ENCODE results near the gene DNPH1.

The DNPH1 gene

GRCh38 chr6:43271103-43271815 lies 42.0 kb upstream of the DNPH1 start:
- no peaks in the 10 kb centered on the region for H3K36me3 ChIP-seq
- no peak for DNase-seq
- no peak overlapping the region for H3K4me3 ChIP-seq (ENCODE audit: low read depth, low read length)
- H3K9me3 ChIP-seq: no peaks in the 10 kb centered on the region
- peaks cover 8% of the 10 kb centered on the region; the same call in 1 of the 2 replicates for H3K27me3 ChIP-seq
- TF ChIP-seq CTCF (IDR thresholded peaks at IDR 0.05; ENCODE audit: low read depth, low read length): no peak
- H3K4me1 ChIP-seq: peaks cover 12% of the 10 kb centered on the region

- Histone ChIP-seq H3K27me3 (peaks cover 2% of the 10 kb centered on the region; the same call in 1 of the 2 replicates), H3K4me3 (ENCODE audit: low read depth, low read length) (peak overlapping the region; percentile 38), H3K9me3 (no peaks in the 10 kb centered on the region), H3K4me1 (peaks cover 12% of the 10 kb centered on the region), H3K36me3 (no peaks in the 10 kb centered on the region)
- peak; percentile 42 for DNase-seq
- TF ChIP-seq CTCF (IDR thresholded peaks at IDR 0.05; ENCODE audit: low read depth, low read length): no peak
Observed at GRCh38 chr6:43269273-43270007, 40.2 kb upstream of the DNPH1 start.

- TF ChIP-seq CTCF (IDR thresholded peaks at IDR 0.05; ENCODE audit: low read depth, low read length): no peak
- H3K4me3 ChIP-seq (ENCODE audit: low read depth, low read length): no peak overlapping the region; the same call in 1 of the 2 replicates
- H3K27me3 ChIP-seq: no peaks in the 10 kb centered on the region
- H3K36me3 ChIP-seq: no peaks in the 10 kb centered on the region
- peaks cover 12% of the 10 kb centered on the region for H3K4me1 ChIP-seq
- no peaks in the 10 kb centered on the region for H3K9me3 ChIP-seq
- no peak for DNase-seq
Observed at GRCh38 chr6:43268782-43269272, 39.5 kb upstream of the DNPH1 start.

- Histone ChIP-seq H3K9me3 (no peaks in the 10 kb centered on the region), H3K27me3 (no peaks in the 10 kb centered on the region), H3K4me3 (ENCODE audit: low read depth, low read length) (no peak overlapping the region), H3K36me3 (no peaks in the 10 kb centered on the region), H3K4me1 (peaks cover 12% of the 10 kb centered on the region)
- DNase-seq: no peak
- TF ChIP-seq CTCF (IDR thresholded peaks at IDR 0.05; ENCODE audit: low read depth, low read length): no peak
Observed at GRCh38 chr6:43268355-43268700, 39.0 kb upstream of the DNPH1 start.

GRCh38 chr6:43267619-43268354 lies 38.5 kb upstream of the DNPH1 start:
- H3K4me3 ChIP-seq (ENCODE audit: low read depth, low read length): no peak overlapping the region
- DNase-seq: no peak
- H3K36me3 ChIP-seq: no peaks in the 10 kb centered on the region
- H3K4me1 ChIP-seq: peaks cover 12% of the 10 kb centered on the region
- H3K27me3 ChIP-seq: no peaks in the 10 kb centered on the region
- no peak for TF ChIP-seq CTCF (IDR thresholded peaks at IDR 0.05; ENCODE audit: low read depth, low read length)
- H3K9me3 ChIP-seq: no peaks in the 10 kb centered on the region

Measured in BE2C (cell line).